Breast epithelium (tissue), 3 donors: ENCODE results near the gene ATP1A4.

Experiments used
- POLR2A ChIP-seq: fragments of 450-650 bp; IDR thresholded peaks from one replicate; pipeline ENCODE4 v1.6.1; 2016; ENCODE audit warnings: antibody characterized with exemption, mild to moderate bottlenecking, moderate library complexity
- TF ChIP-seq, protein P1 (sequence below), 3 donors: fragments of 450-650 bp; IDR thresholded peaks; one replicate each; pipeline ENCODE4 v1.5.1; 2016 to 2017; ENCODE audit warnings: antibody characterized with exemption in 3 of 3, mild to moderate bottlenecking in 3 of 3, moderate library complexity in 3 of 3

DNA sequence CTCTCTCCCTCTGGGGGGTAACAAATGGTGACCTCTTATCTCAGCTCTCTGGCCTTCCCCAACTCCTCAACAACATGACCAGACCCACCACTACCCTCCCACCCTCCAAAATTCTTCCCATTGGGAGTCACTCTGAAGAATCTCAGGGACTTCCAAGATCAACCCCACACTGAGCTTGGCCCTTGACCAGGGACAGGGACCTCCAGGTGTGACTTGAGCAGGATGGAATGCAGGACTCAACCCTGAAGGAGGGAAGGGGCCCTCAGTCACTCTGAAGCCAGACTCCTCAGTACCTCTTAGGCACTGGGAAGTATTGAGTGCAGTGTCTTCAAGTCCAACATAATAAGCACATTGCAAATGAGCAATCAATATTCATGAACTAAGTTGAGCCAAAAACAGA, 40.8 kb downstream of the ATP1A4 start:
- no peak for TF ChIP-seq POLR2A
- TF ChIP-seq, protein P1, sequence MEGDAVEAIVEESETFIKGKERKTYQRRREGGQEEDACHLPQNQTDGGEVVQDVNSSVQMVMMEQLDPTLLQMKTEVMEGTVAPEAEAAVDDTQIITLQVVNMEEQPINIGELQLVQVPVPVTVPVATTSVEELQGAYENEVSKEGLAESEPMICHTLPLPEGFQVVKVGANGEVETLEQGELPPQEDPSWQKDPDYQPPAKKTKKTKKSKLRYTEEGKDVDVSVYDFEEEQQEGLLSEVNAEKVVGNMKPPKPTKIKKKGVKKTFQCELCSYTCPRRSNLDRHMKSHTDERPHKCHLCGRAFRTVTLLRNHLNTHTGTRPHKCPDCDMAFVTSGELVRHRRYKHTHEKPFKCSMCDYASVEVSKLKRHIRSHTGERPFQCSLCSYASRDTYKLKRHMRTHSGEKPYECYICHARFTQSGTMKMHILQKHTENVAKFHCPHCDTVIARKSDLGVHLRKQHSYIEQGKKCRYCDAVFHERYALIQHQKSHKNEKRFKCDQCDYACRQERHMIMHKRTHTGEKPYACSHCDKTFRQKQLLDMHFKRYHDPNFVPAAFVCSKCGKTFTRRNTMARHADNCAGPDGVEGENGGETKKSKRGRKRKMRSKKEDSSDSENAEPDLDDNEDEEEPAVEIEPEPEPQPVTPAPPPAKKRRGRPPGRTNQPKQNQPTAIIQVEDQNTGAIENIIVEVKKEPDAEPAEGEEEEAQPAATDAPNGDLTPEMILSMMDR (IDR thresholded peaks at IDR 0.05) = no peak
